NCI-H345 (cell line): Measurements from ENCODE around the gene NUMA1.

ENCODE experiments used
- DNase-seq: peaks from one replicate; lab custom pipeline; 2025; lab: John Stamatoyannopoulos, UW

The NUMA1 gene

GRCh38 chr11:72080326-72081183, at the start of gene NUMA1, which contains the start of gene LRRC51:
Gene NUMA1, minus strand, starts transcription at chr11:72080542. Its CDS starts 44,599 bp downstream, at chr11:72035943.
Gene LRRC51, plus strand, starts transcription at chr11:72080850. Its CDS starts 8,234 bp downstream, at chr11:72089084.
- peak; percentile 100 for DNase-seq

GRCh38 chr11:72129381-72129780, 49.0 kb upstream of the NUMA1 start:
- DNase-seq = no peak

- no peak for DNase-seq
Measured at GRCh38 chr11:72127923-72128322, 47.6 kb upstream of the NUMA1 start.

- no peak for DNase-seq
Measured at GRCh38 chr11:72125956-72126355, 45.6 kb upstream of the NUMA1 start.

- DNase-seq = no peak
Measured at GRCh38 chr11:72124046-72124445, 43.7 kb upstream of the NUMA1 start.

- DNase-seq = no peak
Measured at GRCh38 chr11:72123117-72123653, 42.8 kb upstream of the NUMA1 start.

- DNase-seq = no peak
Measured at GRCh38 chr11:72122607-72123006, 42.3 kb upstream of the NUMA1 start.

- no peak for DNase-seq
Measured at GRCh38 chr11:72120930-72121329, 40.6 kb upstream of the NUMA1 start.

- DNase-seq = no peak
Measured at GRCh38 chr11:72119198-72119597, 38.9 kb upstream of the NUMA1 start.

GRCh38 chr11:72116019-72116755, 35.8 kb upstream of the NUMA1 start:
- no peak for DNase-seq

- DNase-seq = no peak
Measured at GRCh38 chr11:72114570-72114969, 34.2 kb upstream of the NUMA1 start.

- DNase-seq = no peak
Measured at GRCh38 chr11:72112978-72113808, 32.9 kb upstream of the NUMA1 start.

GRCh38 chr11:72112143-72112977, 32.0 kb upstream of the NUMA1 start, which contains the start of gene ANAPC15:
Gene ANAPC15, minus strand, starts transcription at chr11:72112695. Its CDS starts 1,419 bp downstream, at chr11:72111276.
- DNase-seq = peak; percentile 99

- DNase-seq = no peak
Measured at GRCh38 chr11:72111300-72112142, 31.2 kb upstream of the NUMA1 start.

GRCh38 chr11:72105888-72106287, 25.5 kb upstream of the NUMA1 start, which contains the start of gene TOMT:
Gene TOMT, plus strand, starts transcription at chr11:72105924. Its CDS starts 28 bp downstream, at chr11:72105952.
- DNase-seq = no peak

GRCh38 chr11:72103754-72104167, 23.4 kb upstream of the NUMA1 start:
- no peak for DNase-seq

- DNase-seq = peak; percentile 99
Measured at GRCh38 chr11:72102946-72103753, 22.8 kb upstream of the NUMA1 start, which contains the start of gene LAMTOR1. Gene LAMTOR1, minus strand, starts transcription at chr11:72103297. Its CDS starts 73 bp downstream, at chr11:72103224.

- DNase-seq = no peak
Measured at GRCh38 chr11:72102631-72102945, 22.2 kb upstream of the NUMA1 start.

GRCh38 chr11:72102162-72102561, 21.8 kb upstream of the NUMA1 start:
- DNase-seq = no peak
